NOMO-1 treated with DMSO at 0.1 percent for 48 hours (cell line): ENCODE data around the gene XXYLT1.
"Not testable (repeated sequence)": the region's sequence is repeated elsewhere in the genome, so short reads cannot be mapped to it uniquely, and the experiment has no call there.

Experiments
- DNase-seq: peaks from one replicate; lab custom pipeline; 2025; ENCODE audit not compliant: unreplicated experiment; lab: John Stamatoyannopoulos, UW

Gene XXYLT1

GRCh38 chr3:195116407-195117185, 154.4 kb downstream of the XXYLT1 start:
- no peak for DNase-seq

DNA sequence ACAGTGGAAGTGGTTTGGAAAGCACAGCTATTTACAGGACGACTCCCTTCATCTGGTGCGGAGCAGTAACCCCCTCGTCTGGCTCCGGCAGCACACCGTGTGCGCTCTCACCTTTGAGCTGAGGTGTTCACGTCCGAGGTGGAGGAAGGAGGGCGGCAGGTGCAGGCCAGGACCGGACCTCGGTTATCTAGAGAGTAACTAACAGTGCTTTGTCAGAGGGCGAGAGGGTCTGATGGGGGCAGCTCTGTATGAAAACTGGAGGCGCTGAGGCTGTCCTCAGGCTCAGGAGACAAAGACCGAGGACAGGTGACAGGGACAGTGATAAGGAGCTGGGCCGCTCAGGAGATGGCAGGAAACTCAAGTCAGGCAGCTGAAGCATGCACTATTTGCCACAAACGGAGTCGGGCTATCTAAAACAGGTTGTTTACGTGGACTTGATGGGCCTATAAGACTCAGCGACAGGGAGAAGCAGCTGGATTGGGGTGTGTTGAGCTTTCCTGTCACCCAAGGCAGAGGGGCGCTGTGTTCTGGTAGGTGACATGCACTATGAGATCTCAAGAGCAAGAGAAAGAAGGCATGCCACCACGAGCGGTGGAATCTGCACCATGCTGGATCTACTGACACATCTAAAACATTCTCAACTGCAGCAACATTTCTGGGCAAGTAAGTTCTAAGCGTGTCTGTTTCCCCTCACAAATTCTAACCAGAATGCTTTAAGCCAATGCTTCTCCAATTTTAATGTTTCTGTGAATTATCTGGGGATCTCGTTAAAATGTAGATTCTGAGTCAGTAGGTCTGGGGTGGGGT, 155.2 kb downstream of the XXYLT1 start:
- no peak for DNase-seq

DNA sequence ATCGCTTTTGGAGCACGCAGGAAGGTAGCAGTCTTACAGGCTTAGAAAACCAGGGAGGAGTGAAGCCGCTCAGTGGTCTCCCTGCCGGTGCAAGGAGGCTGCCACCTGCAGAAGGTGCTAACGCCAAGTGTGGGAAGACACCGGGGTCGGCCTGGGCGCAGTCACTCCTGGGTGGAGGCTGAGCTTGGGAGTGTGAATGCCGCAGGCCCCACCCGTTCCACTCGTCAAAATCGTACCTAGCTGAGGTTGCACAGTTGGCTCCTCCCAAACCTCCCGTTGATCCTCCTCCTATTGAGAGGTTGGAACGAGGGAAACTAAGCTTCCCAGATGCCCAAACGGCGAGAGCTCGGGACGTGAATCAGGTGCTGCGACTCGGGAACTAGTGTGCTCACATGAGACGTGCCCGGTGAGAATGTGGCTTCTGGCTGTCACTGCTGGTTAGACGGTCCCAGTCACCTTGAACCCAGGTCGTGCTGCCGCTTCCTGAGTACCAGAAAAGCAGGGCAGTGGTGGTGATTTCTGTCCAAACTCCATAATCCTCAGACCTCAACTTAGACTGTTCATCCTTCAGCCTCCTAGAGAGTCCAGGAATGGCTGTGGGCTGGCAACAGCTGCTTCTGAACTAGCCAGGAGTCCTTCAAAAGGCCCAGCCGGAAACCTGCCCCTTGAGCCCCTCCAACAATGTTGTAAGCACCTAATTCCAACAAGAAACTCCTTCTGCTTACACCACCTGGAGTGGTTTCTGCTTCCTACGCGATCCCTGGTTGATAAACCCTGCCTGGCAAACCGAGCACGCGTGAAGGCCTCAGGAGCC, 156.0 kb downstream of the XXYLT1 start:
- no peak for DNase-seq

DNA sequence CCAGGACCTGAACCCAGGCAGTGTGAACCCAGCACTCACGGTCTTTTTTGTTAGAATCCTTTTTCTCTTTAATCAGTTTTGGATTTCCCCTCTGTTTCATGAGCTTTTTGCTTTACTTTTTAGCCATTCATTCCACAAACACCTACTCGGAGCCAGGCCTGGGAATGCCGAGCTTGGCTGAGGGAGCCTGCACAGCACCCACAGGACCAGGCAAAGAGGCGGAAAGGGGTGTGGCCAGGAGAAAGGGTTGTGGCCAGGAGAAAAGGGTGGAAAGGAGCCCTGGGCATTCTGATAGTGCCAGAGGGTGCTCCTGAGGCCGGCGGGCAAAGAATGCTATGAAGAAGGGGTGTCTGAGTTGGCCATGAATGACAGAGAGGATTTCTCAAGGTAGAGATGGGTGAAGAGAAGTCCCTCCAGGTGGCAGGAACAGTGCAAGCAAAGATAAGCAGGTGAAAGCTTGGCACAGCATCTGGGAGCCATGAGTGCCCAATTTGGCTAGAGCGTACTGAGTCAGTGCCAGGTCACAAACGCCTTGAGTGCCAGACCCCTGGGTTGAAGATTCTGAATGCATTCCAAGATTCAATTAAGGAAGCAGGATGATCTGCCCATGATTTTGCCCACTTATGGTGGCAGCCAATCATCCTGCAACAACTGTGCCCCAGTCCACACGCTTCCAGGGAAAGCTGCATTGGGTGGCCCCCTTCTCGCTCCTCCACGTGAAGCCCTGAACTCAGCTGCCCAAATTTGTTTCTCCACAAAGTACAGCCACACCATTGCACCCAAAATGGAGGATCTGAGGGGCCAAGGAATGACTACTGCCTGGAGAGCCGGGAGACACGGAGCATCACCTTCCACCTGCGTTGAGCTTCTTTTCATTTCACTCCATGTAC, 157.2 kb downstream of the XXYLT1 start:
- no peak for DNase-seq

DNA sequence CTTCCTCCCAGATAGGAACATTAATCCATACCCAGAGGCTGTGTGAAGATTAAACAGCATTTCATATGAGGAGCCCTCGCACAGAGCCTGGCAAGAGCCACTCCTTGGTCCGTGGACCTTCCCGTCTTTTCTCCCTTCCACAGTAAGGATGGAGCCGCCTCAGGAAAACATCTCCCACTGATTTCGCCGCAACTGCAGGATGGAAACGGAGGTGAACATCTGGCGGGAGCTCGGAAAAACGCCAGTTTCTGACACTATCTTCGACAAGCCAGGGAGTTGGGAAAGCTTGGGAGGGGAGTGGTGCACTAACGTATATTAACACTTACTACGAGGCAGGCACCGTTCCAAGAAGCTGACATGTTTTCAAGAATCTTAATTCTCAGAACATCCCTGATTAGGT, 157.9 kb downstream of the XXYLT1 start:
- DNase-seq = no peak

- DNase-seq = no peak
Observed at GRCh38 chr3:195112361-195112791, 158.6 kb downstream of the XXYLT1 start.

GRCh38 chr3:195111766-195112165, 159.2 kb downstream of the XXYLT1 start:
- no peak for DNase-seq

GRCh38 chr3:195111319-195111705, 159.6 kb downstream of the XXYLT1 start:
- no peak for DNase-seq

- DNase-seq = peak; percentile 88
Observed at GRCh38 chr3:195110647-195111318, 160.2 kb downstream of the XXYLT1 start.

DNA sequence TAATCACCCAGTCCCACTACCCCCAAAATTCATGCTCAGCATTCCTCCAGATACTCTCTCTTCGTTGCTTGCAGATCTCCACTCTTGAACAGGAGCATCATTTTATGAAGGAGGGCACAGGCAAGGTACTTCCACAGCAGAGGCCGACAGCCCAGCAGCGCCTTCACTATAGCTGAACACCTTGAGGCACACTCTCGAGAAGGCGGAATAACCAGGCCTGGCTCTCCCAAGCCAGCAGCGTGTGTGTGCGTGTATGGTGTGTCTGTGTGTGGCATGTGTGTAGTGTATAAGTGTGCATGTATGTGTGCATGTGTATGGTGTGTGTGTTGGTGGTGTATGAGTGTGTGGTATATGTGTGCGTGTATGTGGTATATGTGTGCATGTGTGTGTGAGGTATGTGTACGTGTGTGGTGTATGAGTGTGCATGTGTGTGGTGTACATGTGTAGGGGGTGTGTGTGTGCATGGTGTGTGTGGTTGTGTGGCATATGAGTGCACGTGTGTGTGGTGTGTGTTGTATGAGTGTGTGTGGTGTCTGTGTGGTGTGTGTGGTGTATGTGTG, 161.8 kb downstream of the XXYLT1 start:
- no peak for DNase-seq

GRCh38 chr3:195107593-195107992, 163.4 kb downstream of the XXYLT1 start:
- no peak for DNase-seq

DNA sequence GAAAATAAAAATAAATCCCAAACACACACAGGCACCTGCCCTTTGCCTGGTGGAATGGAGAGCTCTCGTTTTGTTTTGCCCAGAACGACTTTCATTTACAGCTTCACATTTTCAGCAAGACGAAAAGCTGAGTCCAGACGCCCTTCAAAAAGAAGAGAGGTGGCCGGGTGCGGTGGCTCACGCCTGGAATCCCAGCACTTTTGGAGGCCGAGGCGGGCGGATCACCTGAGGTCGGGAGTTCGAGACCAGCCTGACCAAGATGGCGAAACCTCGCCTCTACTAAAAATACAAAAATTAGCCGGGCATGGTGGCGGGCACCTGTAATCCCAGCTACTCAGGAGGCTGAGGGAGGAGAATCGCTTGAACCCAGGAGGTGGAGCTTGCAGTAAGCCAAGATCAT, 163.9 kb downstream of the XXYLT1 start:
- DNase-seq = not testable (repeated sequence)

DNA sequence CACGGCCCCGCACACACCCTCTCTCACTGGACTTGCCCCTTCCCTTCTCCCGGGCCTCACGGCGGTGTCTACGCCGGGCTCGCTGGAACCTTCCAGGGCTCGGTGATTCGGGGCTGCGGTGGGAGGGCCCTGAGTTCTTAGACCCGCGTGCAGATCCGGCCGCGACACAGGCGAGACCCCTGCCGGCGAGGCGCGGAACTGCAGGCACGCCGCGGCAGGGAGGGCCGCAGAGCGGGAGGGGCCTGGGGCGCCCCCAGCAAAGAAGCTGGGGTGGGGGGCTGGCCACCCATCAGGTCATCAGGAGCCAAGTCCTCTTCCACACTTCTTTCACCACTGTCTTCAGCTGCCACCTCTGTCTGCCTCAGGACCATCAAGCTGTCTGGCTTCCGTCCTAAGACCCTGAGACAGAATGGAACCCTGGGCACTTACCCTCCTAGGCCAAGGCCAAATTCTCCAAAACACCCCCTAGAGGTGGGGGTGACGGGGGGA, 164.5 kb downstream of the XXYLT1 start:
- DNase-seq = peak; percentile 70

GRCh38 chr3:195105841-195106417, 165.0 kb downstream of the XXYLT1 start:
- DNase-seq = no peak

GRCh38 chr3:195105389-195105788, 165.6 kb downstream of the XXYLT1 start:
- no peak for DNase-seq

DNA sequence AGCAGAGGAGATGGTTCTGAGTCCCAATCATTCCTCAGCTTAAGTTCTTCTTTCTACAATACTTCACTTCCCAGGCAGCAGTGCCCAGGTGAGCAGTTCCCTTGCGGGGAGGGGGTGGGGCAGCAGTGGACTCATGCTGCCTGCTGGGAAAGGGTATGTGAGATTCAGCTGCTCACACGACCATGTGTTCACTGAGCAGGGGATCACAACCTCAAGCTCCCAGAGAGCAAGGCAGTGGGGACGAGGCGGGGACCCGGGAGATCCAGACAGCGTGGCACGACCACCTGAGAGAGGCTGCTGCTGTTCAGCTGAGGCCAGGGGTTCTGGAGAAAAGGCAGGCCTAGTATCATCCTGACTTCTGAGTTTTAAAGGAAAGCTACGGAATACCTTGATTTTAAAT, 166.6 kb downstream of the XXYLT1 start:
- no peak for DNase-seq

DNA sequence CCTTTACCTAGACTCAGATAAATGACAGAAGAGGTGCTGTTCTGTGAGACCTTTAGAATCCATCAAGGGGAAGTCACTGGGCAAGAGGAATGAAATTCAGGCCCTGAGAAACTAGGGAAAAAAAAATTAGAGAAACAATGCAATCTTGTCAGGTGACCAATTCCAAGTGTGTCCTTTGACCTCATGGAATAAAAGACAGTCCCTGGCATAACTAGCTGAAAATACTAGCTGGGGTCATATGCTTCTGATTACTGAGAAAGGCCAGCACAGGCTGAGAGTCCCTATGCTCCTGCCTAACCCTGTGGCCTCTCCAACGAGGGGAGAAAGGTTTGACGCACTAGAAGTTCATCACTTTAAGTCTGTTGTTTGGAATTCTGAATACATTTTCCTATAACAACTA, 167.3 kb downstream of the XXYLT1 start:
- no peak for DNase-seq

- DNase-seq = peak; percentile 61
Observed at GRCh38 chr3:195102609-195103467, 168.1 kb downstream of the XXYLT1 start.
